Tibial nerve (tissue), 4 donors: ENCODE data around the gene STK39. TPM values are rescaled to one million over a fixed set of nuclear protein-coding genes. Genes with fewer than 3 reads are reported as not detected.

Experiments used
- DNase-seq, 2 donors: peaks; one replicate each; pipeline ENCODE4 v3.0.0-alpha.2; 2019; ENCODE audit warnings: low spot score in 2 of 2
- H3K27ac ChIP-seq, 4 donors: fragments of 200-600 bp; sonication (generic) in 3 of 4; one replicate each; pipeline ENCODE4 v1.5.1; 2017 to 2019; ENCODE audit warnings: mild to moderate bottlenecking in 1 of 4
- H3K27me3 ChIP-seq, 2 donors: fragments of 200-600 bp; sonication (generic) in 1 of 2; one replicate each; pipeline versions ENCODE4 v1.5.1 to v1.6.0; 2017 to 2019
- H3K36me3 ChIP-seq, 3 donors: fragments of 200-600 bp; sonication (generic); one replicate each; pipeline ENCODE4 v1.5.1; 2018 to 2019
- H3K4me1 ChIP-seq, 4 donors: fragments of 200-600 bp; sonication (generic) in 3 of 4; one replicate each; pipeline ENCODE4 v1.5.1; 2017 to 2019
- H3K4me3 ChIP-seq, 4 donors: fragments of 200-600 bp; sonication (generic) in 3 of 4; one replicate each; pipeline ENCODE4 v1.5.1; 2017 to 2019; ENCODE audit warnings: mild to moderate bottlenecking in 1 of 4, moderate library complexity in 1 of 4
- H3K9me3 ChIP-seq, 4 donors: fragments of 200-600 bp; sonication (generic) in 3 of 4; one replicate each; pipeline ENCODE4 v1.5.1; 2017 to 2019
- EP300 ChIP-seq, 2 donors: sonication (generic); formaldehyde crosslinking; IDR thresholded peaks; one replicate each; pipeline ENCODE4 v1.6.1; 2017; ENCODE audit warnings: antibody characterized with exemption in 2 of 2, mild to moderate bottlenecking in 1 of 2
- POLR2A ChIP-seq, 2 donors: fragments of 450-650 bp; IDR thresholded peaks; one replicate each; pipeline ENCODE4 v1.6.1; 2017; ENCODE audit warnings: antibody characterized with exemption in 2 of 2, mild to moderate bottlenecking in 2 of 2, moderate library complexity in 2 of 2
- WGBS, 2 donors: methylation state at CpG; one replicate each; pipeline ENCODE4 v1.1.5; 2018; 5-methylcytosine and 5-hydroxymethylcytosine counted together
- total RNA-seq, 4 donors: library from RNA; depleted of rRNA; stranded (reverse); fragments of >200 nt; gene quantifications; one replicate each; pipeline ENCODE4 v1.1.0, GENCODE V29; 2016
- TF ChIP-seq, protein P1 (sequence below), 5 experiments: fragments of 200-600 bp in 3 of 5; fragments of 450-650 bp in 2 of 5; sonication (generic) in 3 of 5; IDR thresholded peaks; one replicate each; pipeline ENCODE4 v1.5.1; 2016 to 2019; ENCODE audit warnings: antibody characterized with exemption in 5 of 5, mild to moderate bottlenecking in 3 of 5, moderate library complexity in 2 of 5

Gene STK39
- total RNA-seq, 4 donors from 2014 or later, result 8.5 to 13.5 (median 12.0) TPM

DNA sequence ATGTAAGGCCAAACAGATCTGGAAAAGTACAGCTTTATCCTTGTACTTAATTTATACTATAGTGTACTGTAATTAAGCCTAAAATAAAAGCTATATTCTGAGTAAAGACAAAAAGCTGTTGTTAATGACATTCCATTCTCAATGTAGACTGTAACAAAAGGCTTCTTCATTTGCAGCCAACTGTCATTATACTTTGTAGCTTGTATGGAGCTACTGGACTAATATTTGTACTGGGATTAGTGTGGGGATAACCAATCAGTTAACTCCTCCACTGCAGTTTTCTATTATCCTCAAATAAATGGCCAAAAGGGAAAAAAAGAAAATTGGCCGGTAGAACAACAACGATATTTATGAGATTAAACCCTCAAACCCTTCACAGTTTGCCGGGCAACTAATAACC is 66.5 kb downstream of the STK39 start:
- TF ChIP-seq POLR2A (IDR thresholded peaks at IDR 0.05) (no peak), EP300 (IDR thresholded peaks at IDR 0.05) (no peak)
- TF ChIP-seq, protein P1, sequence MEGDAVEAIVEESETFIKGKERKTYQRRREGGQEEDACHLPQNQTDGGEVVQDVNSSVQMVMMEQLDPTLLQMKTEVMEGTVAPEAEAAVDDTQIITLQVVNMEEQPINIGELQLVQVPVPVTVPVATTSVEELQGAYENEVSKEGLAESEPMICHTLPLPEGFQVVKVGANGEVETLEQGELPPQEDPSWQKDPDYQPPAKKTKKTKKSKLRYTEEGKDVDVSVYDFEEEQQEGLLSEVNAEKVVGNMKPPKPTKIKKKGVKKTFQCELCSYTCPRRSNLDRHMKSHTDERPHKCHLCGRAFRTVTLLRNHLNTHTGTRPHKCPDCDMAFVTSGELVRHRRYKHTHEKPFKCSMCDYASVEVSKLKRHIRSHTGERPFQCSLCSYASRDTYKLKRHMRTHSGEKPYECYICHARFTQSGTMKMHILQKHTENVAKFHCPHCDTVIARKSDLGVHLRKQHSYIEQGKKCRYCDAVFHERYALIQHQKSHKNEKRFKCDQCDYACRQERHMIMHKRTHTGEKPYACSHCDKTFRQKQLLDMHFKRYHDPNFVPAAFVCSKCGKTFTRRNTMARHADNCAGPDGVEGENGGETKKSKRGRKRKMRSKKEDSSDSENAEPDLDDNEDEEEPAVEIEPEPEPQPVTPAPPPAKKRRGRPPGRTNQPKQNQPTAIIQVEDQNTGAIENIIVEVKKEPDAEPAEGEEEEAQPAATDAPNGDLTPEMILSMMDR (IDR thresholded peaks at IDR 0.05), result no peak

DNA sequence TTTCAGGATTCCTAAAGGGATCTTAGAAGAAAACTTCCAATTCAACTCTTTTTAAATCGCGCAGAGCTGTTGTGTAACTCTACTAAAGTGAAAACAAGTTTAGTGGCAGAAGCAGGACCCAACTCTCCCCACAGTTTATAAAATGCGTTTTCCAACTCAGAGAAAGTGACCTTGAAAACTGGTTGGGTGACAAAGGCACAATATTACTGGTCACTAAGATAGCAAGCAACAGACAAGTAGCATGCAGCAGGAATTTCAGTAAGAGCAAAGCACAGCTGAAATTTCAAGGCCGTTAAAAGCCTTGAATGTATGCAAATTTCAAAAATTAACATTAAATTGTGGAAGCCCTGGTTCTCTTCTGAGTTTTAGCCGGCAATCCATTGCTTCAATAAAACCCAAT is 66.9 kb downstream of the STK39 start:
- Histone ChIP-seq H3K4me3 (no peak overlapping the region), H3K36me3 (no peaks in the 10 kb centered on the region), H3K27ac (no peak overlapping the region), H3K27me3 (no peaks in the 10 kb centered on the region), H3K9me3 (no peaks in the 10 kb centered on the region), H3K4me1 (peaks cover 0 to 52% (median 9%) of the 10 kb centered on the region in 4 donors)
- no peak for DNase-seq
- TF ChIP-seq EP300 (IDR thresholded peaks at IDR 0.05), result no peak
- TF ChIP-seq, protein P1 (IDR thresholded peaks at IDR 0.05), result no peak
- TF ChIP-seq POLR2A (IDR thresholded peaks at IDR 0.05), result no peak
- WGBS, 2 donors, result 53 to 60% methylated on average over 5 of the region's 5 CpGs

More for the DNA sequence above, 66.5 kb downstream of the STK39 start:
- no peak overlapping the region for H3K4me3 ChIP-seq
- no peaks in the 10 kb centered on the region for H3K36me3 ChIP-seq
- H3K4me1 ChIP-seq, result peaks cover 0 to 53% (median 9%) of the 10 kb centered on the region in 4 donors
- H3K27ac ChIP-seq, result no peak overlapping the region
- H3K27me3 ChIP-seq, result no peaks in the 10 kb centered on the region
- no peak for DNase-seq
- 51 to 58% methylated on average over 3 of the region's 3 CpGs for WGBS, 2 donors
- no peaks in the 10 kb centered on the region for H3K9me3 ChIP-seq

DNA sequence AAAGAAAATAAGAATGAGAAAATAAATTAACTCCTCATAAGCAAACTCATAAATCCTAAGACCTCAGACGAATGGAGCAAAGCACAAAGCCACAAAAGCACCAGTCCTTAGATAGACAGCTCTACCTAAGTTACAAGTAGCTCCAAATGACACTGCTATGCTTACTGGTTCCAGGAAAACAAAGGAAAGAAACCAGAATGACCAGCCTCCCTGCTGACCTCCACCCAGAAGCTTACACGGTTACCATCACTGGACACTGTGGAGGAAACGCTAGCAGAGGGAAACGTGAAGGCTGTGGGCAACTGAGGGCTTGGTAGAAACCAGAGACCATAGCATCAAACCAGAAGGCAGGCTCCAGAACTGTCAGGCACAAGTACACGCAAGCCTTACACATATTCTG is 67.8 kb downstream of the STK39 start:
- WGBS, 2 donors, result 93 to 97% methylated on average over 5 of the region's 5 CpGs
- no peak for DNase-seq
- TF ChIP-seq, protein P1 (IDR thresholded peaks at IDR 0.05), result no peak
- no peak for TF ChIP-seq POLR2A (IDR thresholded peaks at IDR 0.05)
- TF ChIP-seq EP300 (IDR thresholded peaks at IDR 0.05), result no peak

DNA sequence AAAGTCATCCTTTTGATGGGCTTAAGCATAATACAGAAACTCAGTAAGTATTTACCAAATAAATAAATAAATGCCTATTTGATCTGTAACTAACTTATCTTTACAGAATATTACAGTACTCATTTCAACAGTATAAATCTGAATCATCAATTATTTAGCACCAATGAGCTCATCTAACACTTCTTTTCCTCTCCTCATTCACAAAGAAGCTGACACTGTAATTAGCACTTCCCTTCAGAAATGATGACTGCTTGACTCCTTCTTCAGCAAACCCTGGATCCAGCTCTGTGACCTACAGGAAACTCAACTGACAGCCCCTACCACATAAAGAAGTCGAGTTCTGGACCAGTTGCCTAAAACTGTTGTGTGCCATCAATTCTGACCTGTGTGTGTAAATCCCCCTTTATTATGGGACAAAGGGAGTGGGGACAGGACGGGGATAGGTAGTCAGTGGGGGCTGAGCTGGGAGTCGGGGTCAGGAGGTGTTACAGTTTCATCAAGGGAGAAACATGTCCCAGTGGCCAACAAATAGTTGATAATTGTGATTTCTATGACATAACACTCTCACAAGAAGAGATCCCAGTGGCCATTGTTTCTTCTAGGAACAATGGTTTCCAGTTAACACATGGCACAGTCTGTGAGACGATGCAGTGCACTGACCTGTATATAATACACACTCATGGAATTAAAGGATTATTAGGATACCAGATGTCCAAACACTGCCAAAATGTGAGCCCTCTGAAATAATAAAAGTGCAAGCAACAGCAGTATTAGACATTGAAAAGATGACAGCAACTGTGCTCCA is 68.7 kb downstream of the STK39 start:
- WGBS, 2 donors, result 77 to 81% methylated on average over 4 of the region's 4 CpGs
- H3K27ac ChIP-seq, result no peak overlapping the region
- no peaks in the 10 kb centered on the region for H3K27me3 ChIP-seq
- H3K4me1 ChIP-seq, result peaks cover 0 to 36% (median 9%) of the 10 kb centered on the region in 4 donors
- H3K9me3 ChIP-seq, result no peaks in the 10 kb centered on the region
- H3K36me3 ChIP-seq, result no peaks in the 10 kb centered on the region
- TF ChIP-seq, protein P1 (IDR thresholded peaks at IDR 0.05), result no peak
- TF ChIP-seq EP300 (IDR thresholded peaks at IDR 0.05), result no peak
- TF ChIP-seq POLR2A (IDR thresholded peaks at IDR 0.05), result no peak
- DNase-seq, result no peak
- no peak overlapping the region for H3K4me3 ChIP-seq

More for the DNA sequence above, 67.8 kb downstream of the STK39 start:
- Histone ChIP-seq H3K36me3 (no peaks in the 10 kb centered on the region), H3K27me3 (no peaks in the 10 kb centered on the region), H3K4me3 (no peak overlapping the region), H3K27ac (no peak overlapping the region), H3K4me1 (peaks cover 0 to 43% (median 9%) of the 10 kb centered on the region in 4 donors), H3K9me3 (no peaks in the 10 kb centered on the region)

DNA sequence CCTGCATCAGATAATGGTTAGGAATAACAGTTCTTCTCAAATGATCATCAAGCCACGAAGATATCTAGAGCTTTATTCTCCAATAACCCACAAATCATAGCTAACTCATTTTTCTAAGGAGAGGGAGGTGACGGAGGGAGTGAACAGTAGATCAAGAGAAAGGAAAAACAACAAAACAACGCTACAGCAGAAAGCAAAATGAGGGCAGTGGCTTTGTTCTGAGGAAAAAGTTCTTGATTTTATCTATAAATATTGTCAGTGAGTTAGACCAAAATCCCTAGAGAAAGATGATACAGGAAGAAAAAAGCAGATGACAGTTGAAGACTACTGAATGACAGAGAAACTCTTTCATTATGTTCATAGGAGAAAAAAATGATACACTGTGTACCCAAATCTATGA is 71.0 kb downstream of the STK39 start:
- WGBS, 2 donors, result 88 to 89% methylated on average over 3 of the region's 3 CpGs
- H3K9me3 ChIP-seq, result no peaks in the 10 kb centered on the region
- no peak overlapping the region for H3K4me3 ChIP-seq
- DNase-seq, result no peak
- H3K27me3 ChIP-seq, result no peaks in the 10 kb centered on the region
- H3K4me1 ChIP-seq, result peaks cover 0 to 19% (median 6%) of the 10 kb centered on the region in 4 donors
- no peak overlapping the region for H3K27ac ChIP-seq
- no peaks in the 10 kb centered on the region for H3K36me3 ChIP-seq
- no peak for TF ChIP-seq EP300 (IDR thresholded peaks at IDR 0.05)
- TF ChIP-seq POLR2A (IDR thresholded peaks at IDR 0.05), result no peak
- TF ChIP-seq, protein P1 (IDR thresholded peaks at IDR 0.05), result no peak
